Astrocyte (in vitro differentiated cells and primary cell): Measurements from ENCODE around the gene PFKL. TPM values are rescaled to one million over a fixed set of nuclear protein-coding genes. Genes with fewer than 3 reads are reported as not detected.

ENCODE experiments used
- DNase-seq: peaks from one replicate; pipeline ENCODE4 v3.0.0-alpha.2; 2010; ENCODE audit warnings: low read depth
- FAIRE-seq: peaks from 2 replicates; lab custom pipeline; 2011; peaks lifted over from hg19 to GRCh38; lab: Jason Lieb, UNC
- H2AFZ ChIP-seq: 2 replicates; pipeline ENCODE4 v1.6.0; 2012; ENCODE audit warnings: low read depth, low read length, inconsistent platforms
- H3K27ac ChIP-seq: 2 replicates; pipeline ENCODE4 v1.5.1; 2011; ENCODE audit warnings: low read depth, low read length, inconsistent platforms
- H3K27me3 ChIP-seq: 2 replicates; pipeline ENCODE4 v1.6.0; 2011; ENCODE audit warnings: low read length, inconsistent platforms; ENCODE audit not compliant: insufficient read depth
- H3K36me3 ChIP-seq: 2 replicates; pipeline ENCODE4 v1.5.1; 2011; ENCODE audit warnings: low read length, inconsistent platforms; ENCODE audit not compliant: insufficient read depth
- H3K4me1 ChIP-seq: 2 replicates; pipeline ENCODE4 v1.5.1; 2011; ENCODE audit warnings: low read length, inconsistent platforms; ENCODE audit not compliant: insufficient read depth
- H3K4me2 ChIP-seq: 2 replicates; pipeline ENCODE4 v1.6.0; 2012; ENCODE audit warnings: low read length, inconsistent platforms
- H3K4me3 ChIP-seq: 2 replicates; pipeline ENCODE4 v1.5.1; 2011; ENCODE audit warnings: low read depth, mild to moderate bottlenecking, low read length, inconsistent platforms; ENCODE audit not compliant: insufficient read depth
- H3K79me2 ChIP-seq: 2 replicates; pipeline ENCODE4 v1.6.0; 2012; ENCODE audit warnings: mild to moderate bottlenecking, low read length, inconsistent platforms; ENCODE audit not compliant: insufficient read depth
- H3K9ac ChIP-seq: 2 replicates; pipeline ENCODE4 v1.6.0; 2012; ENCODE audit warnings: mild to moderate bottlenecking, low read length, inconsistent platforms
- H3K9me3 ChIP-seq: 2 replicates; pipeline ENCODE4 v1.5.1; 2012; ENCODE audit warnings: low read depth, mild to moderate bottlenecking, low read length, inconsistent platforms; ENCODE audit not compliant: insufficient read depth
- H4K20me1 ChIP-seq: 2 replicates; pipeline ENCODE4 v1.6.0; 2012; ENCODE audit warnings: low read length, inconsistent platforms; ENCODE audit not compliant: insufficient read depth
- H3K27ac Mint-ChIP-seq: one replicate; pipeline ENCODE4 v1.8.0; 2021; ENCODE audit warnings: mild to moderate bottlenecking, mixed read lengths; ENCODE audit not compliant: unreplicated experiment
- H3K27me3 Mint-ChIP-seq: one replicate; pipeline ENCODE4 v1.8.0; 2021; ENCODE audit warnings: low read depth, mixed read lengths; ENCODE audit not compliant: unreplicated experiment
- H3K36me3 Mint-ChIP-seq: one replicate; pipeline ENCODE4 v1.8.0; 2021; ENCODE audit warnings: low read depth, mixed read lengths; ENCODE audit not compliant: unreplicated experiment
- H3K4me1 Mint-ChIP-seq: one replicate; pipeline ENCODE4 v1.8.0; 2021; ENCODE audit warnings: low read depth, mixed read lengths; ENCODE audit not compliant: unreplicated experiment
- H3K4me3 Mint-ChIP-seq: one replicate; pipeline ENCODE4 v1.8.0; 2021; ENCODE audit warnings: mild to moderate bottlenecking, moderate library complexity, mixed read lengths; ENCODE audit not compliant: unreplicated experiment
- H3K9me3 Mint-ChIP-seq: one replicate; pipeline ENCODE4 v1.8.0; 2021; ENCODE audit warnings: mild to moderate bottlenecking, mixed read lengths; ENCODE audit not compliant: unreplicated experiment
- CTCF ChIP-seq: IDR thresholded peaks from 2 replicates; pipeline ENCODE4 v1.5.1; 2011; ENCODE audit warnings: low read depth, mild to moderate bottlenecking, inconsistent platforms, low read length, moderate library complexity; ENCODE audit not compliant: insufficient read depth
- EZH2 ChIP-seq: IDR thresholded peaks from 2 replicates; pipeline ENCODE4 v1.6.1; 2012; ENCODE audit warnings: mild to moderate bottlenecking, low read length, inconsistent platforms; ENCODE audit not compliant: insufficient read depth
- total RNA-seq: library from RNA; stranded (reverse); gene quantifications from 2 replicates; pipeline ENCODE4 v1.2.1, GENCODE V29; 2021

Gene PFKL
- total RNA-seq, 1 donor from 2014 or later, result 109 TPM

- H3K4me1 ChIP-seq, result no peaks in the 10 kb centered on the region
- no peaks in the 10 kb centered on the region for H3K36me3 Mint-ChIP-seq
- H3K79me2 ChIP-seq, result no peaks in the 10 kb centered on the region
- H2AFZ ChIP-seq, result no peak overlapping the region
- H3K4me3 ChIP-seq, result no peak overlapping the region
- H3K27ac ChIP-seq, result no peak overlapping the region
- H3K9ac ChIP-seq, result no peak overlapping the region
- H4K20me1 ChIP-seq, result no peaks in the 10 kb centered on the region
- H3K9me3 ChIP-seq, result no peaks in the 10 kb centered on the region
- H3K4me1 Mint-ChIP-seq, result peaks cover 1% of the 10 kb centered on the region
- DNase-seq (no peak), FAIRE-seq (no peak)
- H3K4me3 Mint-ChIP-seq, result no peak overlapping the region
- H3K27ac Mint-ChIP-seq, result no peak overlapping the region
- H3K27me3 ChIP-seq, result peaks cover 5% of the 10 kb centered on the region
- H3K27me3 Mint-ChIP-seq, result peaks cover 27% of the 10 kb centered on the region
- TF ChIP-seq CTCF, result no peak
- TF ChIP-seq EZH2, result no peak
- H3K9me3 Mint-ChIP-seq, result peaks cover 3% of the 10 kb centered on the region
- no peaks in the 10 kb centered on the region for H3K36me3 ChIP-seq
- H3K4me2 ChIP-seq, result no peak overlapping the region
These were observed 39.8 kb upstream of the PFKL start for GRCh38 chr21:44260066-44260465.

GRCh38 chr21:44260791-44261631, 38.8 kb upstream of the PFKL start:
- DNase-seq (no peak), FAIRE-seq (no peak)
- H3K27me3 Mint-ChIP-seq, result peaks cover 27% of the 10 kb centered on the region
- Histone ChIP-seq H3K4me3 (no peak overlapping the region), H3K4me1 (no peaks in the 10 kb centered on the region), H3K79me2 (no peaks in the 10 kb centered on the region), H4K20me1 (no peaks in the 10 kb centered on the region), H3K27ac (no peak overlapping the region), H3K27me3 (peaks cover 5% of the 10 kb centered on the region), H3K4me2 (no peak overlapping the region), H3K36me3 (no peaks in the 10 kb centered on the region), H3K9ac (no peak overlapping the region), H2AFZ (no peak overlapping the region), H3K9me3 (no peaks in the 10 kb centered on the region)
- H3K4me3 Mint-ChIP-seq, result no peak overlapping the region
- TF ChIP-seq CTCF, result no peak
- no peak for TF ChIP-seq EZH2
- H3K9me3 Mint-ChIP-seq, result peaks cover 3% of the 10 kb centered on the region
- H3K4me1 Mint-ChIP-seq, result peaks cover 1% of the 10 kb centered on the region
- no peak overlapping the region for H3K27ac Mint-ChIP-seq
- H3K36me3 Mint-ChIP-seq, result no peaks in the 10 kb centered on the region
